ENCODE measurements around the gene STK38L.
A peak's percentile ranks its signal among the peaks of the same experiment; 100 is the strongest.

The STK38L gene

DNA sequence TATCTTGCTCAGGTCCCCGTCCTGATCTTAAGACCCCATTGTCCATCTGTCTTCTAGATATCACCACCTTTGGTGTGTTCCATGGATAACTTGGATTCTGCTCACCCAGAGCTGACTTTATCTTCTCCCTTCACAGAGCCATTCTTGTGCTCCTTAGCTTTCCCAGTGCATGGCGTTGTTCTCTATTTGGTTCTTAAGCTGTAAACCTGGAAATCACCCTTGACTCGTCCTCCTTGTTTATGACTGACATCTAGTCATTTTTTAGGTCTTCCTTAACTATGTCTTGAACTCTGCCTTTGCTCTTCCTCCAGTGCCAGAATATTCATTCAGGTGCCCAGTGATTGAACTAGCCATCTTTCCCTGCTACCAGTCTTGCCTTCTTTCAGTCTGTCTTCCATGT, 11.7 kb downstream of the STK38L start:
- H3K27me3 ChIP-seq (ENCODE audit: control insufficient read depth in 1 of 2, insufficient read depth in 2 of 2, low read length in 2 of 2): no peaks in the 10 kb centered on the region
- no peaks in the 10 kb centered on the region for H3K9me3 ChIP-seq (ENCODE audit: control insufficient read depth in 2 of 2, low read length in 2 of 2)
- no peak overlapping the region for H3K4me3 ChIP-seq (ENCODE audit: low read length in 2 of 2)
- H3K4me1 ChIP-seq (ENCODE audit: control insufficient read depth, insufficient read depth, low read length): peaks cover 22% of the 10 kb centered on the region
- H3K36me3 ChIP-seq (ENCODE audit: control insufficient read depth in 2 of 2, insufficient read depth in 2 of 2, low read length in 2 of 2): peaks cover 0 to 2% of the 10 kb centered on the region in 2 donors
- peak overlapping the region; percentile 26 for H3K27ac ChIP-seq (ENCODE audit: low read length)
- H3K9ac ChIP-seq (ENCODE audit: low read length in 2 of 2): no peak overlapping the region

DNA sequence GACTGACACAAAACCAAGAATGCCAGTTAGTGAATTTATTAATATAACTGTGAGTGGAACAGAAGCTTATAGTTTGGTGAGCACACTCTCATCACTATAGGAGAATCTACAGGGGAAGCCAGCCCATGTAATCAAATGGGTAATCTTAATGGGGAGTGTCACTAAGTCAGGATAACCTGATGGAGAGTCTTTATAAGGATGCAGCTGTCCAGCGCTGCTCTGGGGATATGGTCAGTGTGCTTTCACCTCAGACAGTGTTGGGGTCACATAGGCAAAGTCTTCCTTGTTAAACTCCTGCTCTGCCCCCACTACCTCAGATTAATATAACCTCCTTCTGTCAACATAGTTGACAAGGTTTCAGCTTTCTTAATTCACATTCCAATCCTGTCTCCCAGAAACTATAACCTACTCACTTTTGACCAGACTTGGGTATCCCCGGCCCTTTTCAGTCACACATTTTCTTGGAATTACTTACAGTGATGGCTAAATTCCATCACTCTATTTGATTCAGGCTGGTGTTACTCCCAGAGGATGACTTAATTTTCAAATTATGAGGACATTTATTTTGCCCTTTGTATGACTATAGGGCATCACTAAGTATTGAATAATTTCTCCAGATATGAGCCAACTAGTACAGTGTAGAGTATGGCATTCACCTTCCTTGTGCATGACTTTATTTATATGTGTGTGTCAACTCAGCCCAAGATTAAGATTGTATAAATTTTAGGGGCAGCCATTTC, 13.2 kb downstream of the STK38L start:
- no peaks in the 10 kb centered on the region for H3K27me3 ChIP-seq (ENCODE audit: control insufficient read depth in 1 of 2, insufficient read depth in 2 of 2, low read length in 2 of 2)
- no peak overlapping the region for H3K9ac ChIP-seq (ENCODE audit: low read length in 2 of 2)
- H3K27ac ChIP-seq (ENCODE audit: low read length): no peak overlapping the region
- H3K4me3 ChIP-seq (ENCODE audit: low read length in 2 of 2): no peak overlapping the region
- H3K9me3 ChIP-seq (ENCODE audit: control insufficient read depth in 2 of 2, low read length in 2 of 2): no peaks in the 10 kb centered on the region
- H3K4me1 ChIP-seq (ENCODE audit: control insufficient read depth, insufficient read depth, low read length): peaks cover 24% of the 10 kb centered on the region
- H3K36me3 ChIP-seq (ENCODE audit: control insufficient read depth in 2 of 2, insufficient read depth in 2 of 2, low read length in 2 of 2): peaks cover 0 to 2% of the 10 kb centered on the region in 2 donors

DNA sequence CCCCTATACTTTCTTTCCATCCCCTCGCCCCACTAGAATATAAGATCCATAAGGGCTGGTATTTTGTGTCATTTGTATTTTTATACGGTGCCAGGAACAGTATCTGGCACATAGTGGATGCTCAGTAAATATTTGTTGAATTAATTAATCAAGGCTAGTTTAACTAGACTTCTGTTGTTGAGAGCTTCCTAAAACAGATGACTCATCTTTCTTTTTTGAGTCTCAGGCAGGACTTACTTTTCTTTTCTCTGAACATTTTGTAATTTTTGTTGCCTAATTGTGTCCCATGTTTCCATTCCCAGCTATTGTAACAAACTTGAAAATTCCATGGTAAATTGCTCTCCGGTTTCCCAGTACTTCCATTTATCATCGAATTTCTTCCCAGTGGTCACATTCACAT, 16.7 kb downstream of the STK38L start:
- H3K4me3 ChIP-seq (ENCODE audit: low read length in 2 of 2): peak overlapping the region; percentile 10 to 18
- H3K36me3 ChIP-seq (ENCODE audit: control insufficient read depth in 2 of 2, insufficient read depth in 2 of 2, low read length in 2 of 2): peaks cover 0 to 2% of the 10 kb centered on the region in 2 donors
- no peaks in the 10 kb centered on the region for H3K27me3 ChIP-seq (ENCODE audit: control insufficient read depth in 1 of 2, insufficient read depth in 2 of 2, low read length in 2 of 2)
- peak overlapping the region in 1 of 2 donors; percentile 32 for H3K9ac ChIP-seq (ENCODE audit: low read length in 2 of 2)
- peak overlapping the region; percentile 75 for H3K27ac ChIP-seq (ENCODE audit: low read length)
- no peaks in the 10 kb centered on the region for H3K9me3 ChIP-seq (ENCODE audit: control insufficient read depth in 2 of 2, low read length in 2 of 2)
- peaks cover 15% of the 10 kb centered on the region for H3K4me1 ChIP-seq (ENCODE audit: control insufficient read depth, insufficient read depth, low read length)

DNA sequence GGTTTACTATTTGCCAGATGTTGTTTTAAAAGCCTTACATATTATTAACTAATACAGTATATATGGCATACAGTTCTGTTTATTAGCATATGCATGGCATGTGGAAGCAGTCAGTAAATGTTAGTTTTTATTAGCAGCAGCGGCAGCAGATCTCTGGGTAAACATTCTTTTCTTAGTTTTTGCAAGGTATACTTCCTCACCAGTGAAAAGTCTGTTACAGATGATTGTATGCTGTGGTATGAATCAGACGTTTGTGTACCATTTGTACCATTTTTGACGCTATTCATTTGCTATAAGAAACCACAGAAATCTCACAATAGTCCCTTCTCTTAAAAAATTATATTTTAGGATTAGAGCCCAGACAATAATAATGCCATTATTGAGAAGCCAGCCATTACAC, 17.8 kb downstream of the STK38L start:
- Histone ChIP-seq H3K27ac (ENCODE audit: low read length) (no peak overlapping the region), H3K4me1 (ENCODE audit: control insufficient read depth, insufficient read depth, low read length) (peaks cover 15% of the 10 kb centered on the region), H3K36me3 (ENCODE audit: control insufficient read depth in 2 of 2, insufficient read depth in 2 of 2, low read length in 2 of 2) (peaks cover 0 to 2% of the 10 kb centered on the region in 2 donors), H3K9ac (ENCODE audit: low read length in 2 of 2) (no peak overlapping the region), H3K27me3 (ENCODE audit: control insufficient read depth in 1 of 2, insufficient read depth in 2 of 2, low read length in 2 of 2) (no peaks in the 10 kb centered on the region), H3K9me3 (ENCODE audit: control insufficient read depth in 2 of 2, low read length in 2 of 2) (no peaks in the 10 kb centered on the region), H3K4me3 (ENCODE audit: low read length in 2 of 2) (no peak overlapping the region)

DNA sequence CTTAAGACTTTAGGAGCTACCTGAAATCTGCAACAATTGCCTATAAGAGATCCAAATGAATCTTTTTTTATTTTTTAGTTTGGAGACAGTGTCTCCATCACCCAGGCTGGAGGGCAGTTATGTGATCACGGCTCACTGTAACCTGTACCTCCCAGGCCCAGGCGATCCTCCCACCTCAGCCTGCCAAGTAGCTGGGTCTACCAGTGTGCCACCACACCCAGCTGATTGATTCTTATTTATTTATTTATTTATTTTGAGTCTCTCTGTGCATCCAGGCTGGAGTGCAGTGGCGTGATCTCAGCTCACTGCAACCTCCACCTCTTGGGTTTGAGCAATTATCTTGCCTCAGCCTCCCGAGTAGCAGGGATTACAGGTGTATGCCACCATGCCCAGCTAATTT, 26.1 kb downstream of the STK38L start:
- Histone ChIP-seq H3K36me3 (ENCODE audit: control insufficient read depth in 2 of 2, insufficient read depth in 2 of 2, low read length in 2 of 2) (no peaks in the 10 kb centered on the region), H3K27ac (ENCODE audit: low read length) (no peak overlapping the region), H3K4me1 (ENCODE audit: control insufficient read depth, insufficient read depth, low read length) (peaks cover 7% of the 10 kb centered on the region), H3K4me3 (ENCODE audit: low read length in 2 of 2) (no peak overlapping the region), H3K27me3 (ENCODE audit: control insufficient read depth in 1 of 2, insufficient read depth in 2 of 2, low read length in 2 of 2) (no peaks in the 10 kb centered on the region), H3K9me3 (ENCODE audit: control insufficient read depth in 2 of 2, low read length in 2 of 2) (no peaks in the 10 kb centered on the region), H3K9ac (ENCODE audit: low read length in 2 of 2) (no peak overlapping the region)

DNA sequence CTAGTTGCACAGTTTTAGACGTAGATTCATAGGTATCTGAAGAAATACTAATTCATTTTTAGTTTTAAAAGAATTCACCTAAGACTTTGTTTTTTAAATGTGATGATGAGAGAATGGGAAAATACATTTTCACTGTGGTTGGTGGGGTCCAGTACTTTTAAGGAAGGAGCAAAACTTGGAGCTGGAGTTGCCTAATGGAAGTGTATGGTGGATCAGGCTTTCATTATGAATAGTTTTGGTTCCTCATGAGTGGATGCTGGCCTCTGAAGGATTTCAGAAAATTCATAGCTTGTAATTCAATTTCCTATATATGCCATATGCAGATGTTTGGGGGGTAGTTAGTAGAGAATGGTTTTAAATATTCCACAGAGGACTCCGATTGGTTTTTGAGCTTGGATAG, 27.1 kb downstream of the STK38L start:
- Histone ChIP-seq H3K9ac (ENCODE audit: low read length in 2 of 2) (no peak overlapping the region), H3K4me1 (ENCODE audit: control insufficient read depth, insufficient read depth, low read length) (peaks cover 7% of the 10 kb centered on the region), H3K27me3 (ENCODE audit: control insufficient read depth in 1 of 2, insufficient read depth in 2 of 2, low read length in 2 of 2) (no peaks in the 10 kb centered on the region), H3K4me3 (ENCODE audit: low read length in 2 of 2) (no peak overlapping the region), H3K27ac (ENCODE audit: low read length) (peak overlapping the region; percentile 37), H3K36me3 (ENCODE audit: control insufficient read depth in 2 of 2, insufficient read depth in 2 of 2, low read length in 2 of 2) (no peaks in the 10 kb centered on the region), H3K9me3 (ENCODE audit: control insufficient read depth in 2 of 2, low read length in 2 of 2) (no peaks in the 10 kb centered on the region)

DNA sequence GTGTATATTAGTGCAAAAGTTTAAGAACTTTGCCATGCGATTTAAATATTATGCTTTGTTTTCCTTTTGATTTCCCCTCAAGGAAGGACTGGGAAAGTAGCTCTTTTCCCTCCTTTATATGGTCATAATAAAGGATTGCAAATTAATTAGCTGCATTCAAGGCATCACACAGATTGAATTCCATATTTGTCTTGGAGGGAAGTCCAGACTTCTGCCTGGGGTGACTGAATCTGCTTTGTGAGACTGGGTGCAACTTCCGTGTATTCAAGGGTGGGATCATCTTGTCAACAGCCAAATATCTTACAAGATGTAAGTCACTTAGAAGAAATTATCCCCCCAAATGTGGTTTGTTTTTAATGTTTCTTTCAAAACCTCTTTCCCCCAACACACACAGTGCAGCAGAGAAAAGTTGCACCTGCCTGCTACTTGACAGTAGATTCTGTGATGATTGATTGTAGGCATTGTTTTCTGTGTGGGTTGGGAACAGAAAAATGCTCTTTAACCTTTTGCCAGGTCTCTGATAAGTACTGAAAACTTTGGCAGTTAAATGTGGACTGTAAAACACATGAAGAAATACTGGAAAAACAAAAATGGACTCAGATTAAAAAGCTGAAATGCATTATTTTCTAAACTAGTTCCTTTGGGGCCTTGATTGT, 28.4 kb downstream of the STK38L start:
- Histone ChIP-seq H3K36me3 (ENCODE audit: control insufficient read depth in 2 of 2, insufficient read depth in 2 of 2, low read length in 2 of 2) (no peaks in the 10 kb centered on the region), H3K9ac (ENCODE audit: low read length in 2 of 2) (no peak overlapping the region), H3K27me3 (ENCODE audit: control insufficient read depth in 1 of 2, insufficient read depth in 2 of 2, low read length in 2 of 2) (no peaks in the 10 kb centered on the region), H3K27ac (ENCODE audit: low read length) (no peak overlapping the region), H3K4me3 (ENCODE audit: low read length in 2 of 2) (no peak overlapping the region), H3K9me3 (ENCODE audit: control insufficient read depth in 2 of 2, low read length in 2 of 2) (no peaks in the 10 kb centered on the region), H3K4me1 (ENCODE audit: control insufficient read depth, insufficient read depth, low read length) (peaks cover 15% of the 10 kb centered on the region)

DNA sequence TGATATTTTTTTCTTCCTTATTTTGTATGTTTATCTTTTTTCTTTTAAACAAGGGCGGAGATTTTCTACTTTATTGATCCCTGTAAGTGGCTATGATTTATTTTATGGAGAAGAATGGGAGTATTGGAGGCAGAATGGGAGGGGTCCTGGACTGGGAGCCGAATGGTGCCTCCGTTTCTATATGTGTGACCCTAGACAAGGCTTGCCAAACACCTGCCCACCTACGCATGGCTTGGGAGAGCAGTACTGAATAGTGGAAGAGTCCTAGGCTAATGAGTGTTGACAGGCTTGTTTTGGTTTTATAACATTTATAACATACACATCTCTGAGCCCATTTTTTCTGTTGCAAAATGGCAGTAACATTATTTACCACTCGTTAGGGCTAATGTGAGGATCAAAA, 29.0 kb downstream of the STK38L start:
- no peak overlapping the region for H3K27ac ChIP-seq (ENCODE audit: low read length)

DNA sequence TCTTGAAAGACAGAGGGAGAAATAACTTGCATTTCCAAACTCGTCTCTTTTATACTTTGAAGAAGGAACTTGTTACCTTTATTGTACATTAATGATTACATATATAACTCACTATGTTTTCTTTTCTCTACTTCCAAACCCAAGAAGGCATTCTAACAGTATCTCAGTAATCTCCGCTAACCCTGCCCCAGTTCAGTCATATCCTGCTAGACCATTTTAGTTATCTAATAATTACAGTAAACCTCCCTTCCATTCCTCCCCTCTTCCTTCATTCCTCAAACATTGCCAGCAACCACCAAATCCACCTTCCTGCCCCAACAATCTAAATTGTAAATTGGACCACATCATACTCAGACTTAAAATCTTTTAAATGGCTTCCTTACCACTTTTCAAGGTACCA, 30.6 kb downstream of the STK38L start:
- no peaks in the 10 kb centered on the region for H3K36me3 ChIP-seq (ENCODE audit: control insufficient read depth in 2 of 2, insufficient read depth in 2 of 2, low read length in 2 of 2)
- no peak overlapping the region for H3K9ac ChIP-seq (ENCODE audit: low read length in 2 of 2)
- H3K4me3 ChIP-seq (ENCODE audit: low read length in 2 of 2): no peak overlapping the region
- no peaks in the 10 kb centered on the region for H3K27me3 ChIP-seq (ENCODE audit: control insufficient read depth in 1 of 2, insufficient read depth in 2 of 2, low read length in 2 of 2)
- H3K27ac ChIP-seq (ENCODE audit: low read length): no peak overlapping the region
- H3K9me3 ChIP-seq (ENCODE audit: control insufficient read depth in 2 of 2, low read length in 2 of 2): no peaks in the 10 kb centered on the region
- peaks cover 23% of the 10 kb centered on the region for H3K4me1 ChIP-seq (ENCODE audit: control insufficient read depth, insufficient read depth, low read length)

More for the DNA sequence above, 29.0 kb downstream of the STK38L start:
- Histone ChIP-seq H3K4me3 (ENCODE audit: low read length in 2 of 2) (no peak overlapping the region), H3K9me3 (ENCODE audit: control insufficient read depth in 2 of 2, low read length in 2 of 2) (no peaks in the 10 kb centered on the region), H3K9ac (ENCODE audit: low read length in 2 of 2) (no peak overlapping the region), H3K4me1 (ENCODE audit: control insufficient read depth, insufficient read depth, low read length) (peaks cover 20% of the 10 kb centered on the region), H3K27me3 (ENCODE audit: control insufficient read depth in 1 of 2, insufficient read depth in 2 of 2, low read length in 2 of 2) (no peaks in the 10 kb centered on the region), H3K36me3 (ENCODE audit: control insufficient read depth in 2 of 2, insufficient read depth in 2 of 2, low read length in 2 of 2) (no peaks in the 10 kb centered on the region)

DNA sequence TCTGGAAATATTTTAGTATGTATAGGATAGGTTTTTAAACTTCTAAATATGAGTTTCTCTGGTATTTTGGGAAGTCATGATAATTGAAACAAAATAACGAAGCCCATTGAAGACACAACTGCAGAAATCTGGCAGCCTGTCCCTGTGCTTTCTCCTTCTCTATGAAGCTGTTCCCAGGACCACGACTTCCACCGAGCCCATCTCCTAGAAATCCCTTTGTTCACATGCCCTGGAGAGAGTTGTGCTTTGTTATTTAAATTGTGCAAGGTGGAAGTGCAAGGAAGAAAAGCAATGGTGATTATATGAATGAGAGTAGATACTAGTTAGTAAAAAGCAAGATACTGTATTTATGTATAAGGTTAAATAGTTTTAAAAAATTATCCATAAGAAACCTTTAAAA, 32.2 kb downstream of the STK38L start:
- no peak overlapping the region for H3K9ac ChIP-seq (ENCODE audit: low read length in 2 of 2)
- no peak overlapping the region for H3K27ac ChIP-seq (ENCODE audit: low read length)
- H3K9me3 ChIP-seq (ENCODE audit: control insufficient read depth in 2 of 2, low read length in 2 of 2): no peaks in the 10 kb centered on the region
- H3K36me3 ChIP-seq (ENCODE audit: control insufficient read depth in 2 of 2, insufficient read depth in 2 of 2, low read length in 2 of 2): no peaks in the 10 kb centered on the region
- no peak overlapping the region for H3K4me3 ChIP-seq (ENCODE audit: low read length in 2 of 2)
- H3K4me1 ChIP-seq (ENCODE audit: control insufficient read depth, insufficient read depth, low read length): peaks cover 25% of the 10 kb centered on the region
- no peaks in the 10 kb centered on the region for H3K27me3 ChIP-seq (ENCODE audit: control insufficient read depth in 1 of 2, insufficient read depth in 2 of 2, low read length in 2 of 2)

DNA sequence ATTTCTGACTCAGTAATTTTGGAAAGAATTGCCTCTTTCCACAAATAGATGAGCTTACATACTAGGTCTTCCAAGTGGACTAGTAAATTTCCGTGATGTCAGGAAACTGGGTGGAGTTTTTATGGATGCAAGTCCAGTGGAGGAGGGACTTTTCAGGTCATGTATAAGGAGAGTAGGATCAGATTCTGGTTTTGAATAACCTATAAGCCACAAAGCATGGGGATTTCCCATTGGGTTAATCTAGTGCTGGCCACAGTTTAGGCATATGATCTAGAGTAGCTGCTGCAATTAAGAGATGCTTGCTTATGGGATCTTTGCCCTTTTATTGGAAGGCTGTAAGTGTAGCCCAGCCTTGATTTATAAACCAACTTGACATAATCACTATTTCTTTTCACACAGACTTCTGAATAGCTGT, 33.8 kb downstream of the STK38L start:
- Histone ChIP-seq H3K4me3 (ENCODE audit: low read length in 2 of 2) (peak overlapping the region in 1 of 2 donors; percentile 26), H3K9ac (ENCODE audit: low read length in 2 of 2) (no peak overlapping the region), H3K36me3 (ENCODE audit: control insufficient read depth in 2 of 2, insufficient read depth in 2 of 2, low read length in 2 of 2) (no peaks in the 10 kb centered on the region), H3K9me3 (ENCODE audit: control insufficient read depth in 2 of 2, low read length in 2 of 2) (no peaks in the 10 kb centered on the region), H3K4me1 (ENCODE audit: control insufficient read depth, insufficient read depth, low read length) (peaks cover 19% of the 10 kb centered on the region), H3K27ac (ENCODE audit: low read length) (no peak overlapping the region), H3K27me3 (ENCODE audit: control insufficient read depth in 1 of 2, insufficient read depth in 2 of 2, low read length in 2 of 2) (no peaks in the 10 kb centered on the region)
